GM12875 (cell line): ENCODE data around the gene EML6.

Experiments used
- H3K4me3 ChIP-seq: one replicate; pipeline ENCODE4 v1.5.1; 2011; ENCODE audit warnings: low read depth, low read length, control low read depth
- TF ChIP-seq, protein P1 (sequence below): IDR thresholded peaks from 2 replicates; pipeline ENCODE4 v1.5.1; 2011; ENCODE audit warnings: low read depth, mild to moderate bottlenecking, control low read depth, inconsistent platforms, low read length, moderate library complexity, borderline replicate concordance; ENCODE audit not compliant: insufficient read depth

EML6 gene

GRCh38 chr2:54809819-54810218, 86.4 kb downstream of the EML6 start:
- no peak overlapping the region for H3K4me3 ChIP-seq
- TF ChIP-seq, protein P1, sequence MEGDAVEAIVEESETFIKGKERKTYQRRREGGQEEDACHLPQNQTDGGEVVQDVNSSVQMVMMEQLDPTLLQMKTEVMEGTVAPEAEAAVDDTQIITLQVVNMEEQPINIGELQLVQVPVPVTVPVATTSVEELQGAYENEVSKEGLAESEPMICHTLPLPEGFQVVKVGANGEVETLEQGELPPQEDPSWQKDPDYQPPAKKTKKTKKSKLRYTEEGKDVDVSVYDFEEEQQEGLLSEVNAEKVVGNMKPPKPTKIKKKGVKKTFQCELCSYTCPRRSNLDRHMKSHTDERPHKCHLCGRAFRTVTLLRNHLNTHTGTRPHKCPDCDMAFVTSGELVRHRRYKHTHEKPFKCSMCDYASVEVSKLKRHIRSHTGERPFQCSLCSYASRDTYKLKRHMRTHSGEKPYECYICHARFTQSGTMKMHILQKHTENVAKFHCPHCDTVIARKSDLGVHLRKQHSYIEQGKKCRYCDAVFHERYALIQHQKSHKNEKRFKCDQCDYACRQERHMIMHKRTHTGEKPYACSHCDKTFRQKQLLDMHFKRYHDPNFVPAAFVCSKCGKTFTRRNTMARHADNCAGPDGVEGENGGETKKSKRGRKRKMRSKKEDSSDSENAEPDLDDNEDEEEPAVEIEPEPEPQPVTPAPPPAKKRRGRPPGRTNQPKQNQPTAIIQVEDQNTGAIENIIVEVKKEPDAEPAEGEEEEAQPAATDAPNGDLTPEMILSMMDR = no peak

- H3K4me3 ChIP-seq = no peak overlapping the region
- TF ChIP-seq, protein P1 = no peak
Observed at GRCh38 chr2:54810246-54810645, 86.8 kb downstream of the EML6 start.

DNA sequence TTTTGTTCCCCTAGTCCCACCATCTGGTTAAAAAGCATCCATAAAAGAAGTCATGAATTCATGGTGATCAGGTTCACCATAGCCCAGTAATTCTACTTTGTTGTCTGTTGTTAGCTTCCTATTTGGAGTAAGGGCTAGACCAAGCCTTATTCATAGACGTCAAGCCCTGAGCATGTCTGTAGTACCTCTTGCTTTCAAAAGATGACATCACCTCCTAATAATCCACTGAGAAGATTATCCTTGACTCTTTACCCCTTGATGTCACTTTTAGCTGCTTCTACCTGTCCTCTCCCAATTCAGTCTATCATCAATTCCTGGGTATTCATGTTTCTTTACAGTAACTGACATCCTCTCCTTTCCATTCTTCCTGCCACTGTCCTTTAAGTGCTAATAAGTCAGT, 90.1 kb downstream of the EML6 start:
- TF ChIP-seq, protein P1 = no peak
- H3K4me3 ChIP-seq = no peak overlapping the region

GRCh38 chr2:54814389-54815147, 91.1 kb downstream of the EML6 start:
- TF ChIP-seq, protein P1 = no peak

DNA sequence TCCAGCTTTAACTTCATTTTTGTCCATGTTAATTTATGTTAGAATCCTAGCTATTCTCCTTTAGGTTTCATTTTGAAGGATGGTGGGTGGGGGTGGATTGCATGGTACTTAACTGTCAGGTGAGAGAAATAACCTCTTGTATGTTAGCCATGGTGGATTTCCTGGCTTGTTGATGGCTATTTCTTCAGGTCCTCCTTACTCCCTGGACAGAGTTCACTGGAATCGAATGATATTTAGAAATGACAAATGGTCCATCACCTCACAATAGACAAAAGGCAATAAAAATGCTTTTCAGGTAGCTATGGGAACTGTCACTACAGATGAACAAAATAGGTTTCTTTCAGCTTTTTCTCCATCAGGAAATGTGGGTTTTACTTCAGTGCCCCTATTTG, 91.7 kb downstream of the EML6 start:
- TF ChIP-seq, protein P1 = no peak
- no peak overlapping the region for H3K4me3 ChIP-seq

More at GRCh38 chr2:54814389-54815147, 91.1 kb downstream of the EML6 start:
- H3K4me3 ChIP-seq = no peak overlapping the region

DNA sequence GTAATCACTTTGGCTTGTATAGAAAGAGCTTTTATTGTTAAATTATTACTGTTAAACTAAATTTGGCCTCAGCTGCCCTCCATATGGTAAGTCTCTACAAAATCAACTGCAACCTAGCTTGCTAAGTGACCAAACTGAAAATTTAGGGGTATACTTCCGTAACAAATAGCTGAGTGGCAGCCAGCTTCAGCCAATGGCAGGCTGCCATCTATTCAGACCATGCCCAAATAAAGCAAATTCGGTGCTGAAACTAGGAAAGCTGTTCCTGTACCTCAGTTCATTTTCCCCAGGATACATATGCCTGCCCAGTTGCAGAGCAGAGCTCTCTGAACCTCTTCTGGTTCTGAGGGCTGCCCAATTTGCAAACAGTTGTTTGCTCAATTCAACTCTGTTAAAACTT, 94.8 kb downstream of the EML6 start:
- TF ChIP-seq, protein P1 = no peak

DNA sequence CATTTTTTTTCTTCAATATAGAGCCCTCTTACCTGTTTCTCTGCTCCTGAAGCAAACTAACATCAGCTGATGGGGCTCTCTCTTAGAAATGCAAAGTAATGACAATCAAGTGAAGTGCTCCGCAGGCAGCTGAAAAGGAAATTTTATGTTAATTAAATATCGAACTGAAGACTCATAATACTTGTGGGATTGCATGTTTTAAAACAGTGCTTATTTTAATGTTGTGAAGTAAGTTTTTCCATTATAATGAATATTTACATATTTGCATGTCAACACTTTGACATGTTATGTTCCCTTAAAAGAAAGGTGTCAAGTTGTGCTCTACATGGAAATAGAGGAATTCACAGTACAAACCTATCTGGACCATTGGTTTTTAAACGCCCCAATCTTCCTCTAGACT, 97.1 kb downstream of the EML6 start:
- H3K4me3 ChIP-seq = no peak overlapping the region
- TF ChIP-seq, protein P1 = no peak

More for the DNA sequence above, 94.8 kb downstream of the EML6 start:
- no peak overlapping the region for H3K4me3 ChIP-seq
